GM18951 (cell line): ENCODE data around the gene SPPL2C.

Experiments
- POLR2A ChIP-seq: IDR thresholded peaks from 4 replicates; pipeline ENCODE4 v1.6.1; 2011; ENCODE audit warnings: mild to moderate bottlenecking; ENCODE audit not compliant: insufficient read length, insufficient read depth; ENCODE audit errors: extremely low read depth
- in situ Hi-C: fragments of 300-500 bp; cut with MboI; formaldehyde crosslinking; loops from one replicate; pipeline ENCODE4 v1.12.0; 2022; ENCODE audit warnings: low sequenced_read_pairs, mixed read lengths, inconsistent platforms; ENCODE audit not compliant: unreplicated experiment

The SPPL2C gene, protein sequence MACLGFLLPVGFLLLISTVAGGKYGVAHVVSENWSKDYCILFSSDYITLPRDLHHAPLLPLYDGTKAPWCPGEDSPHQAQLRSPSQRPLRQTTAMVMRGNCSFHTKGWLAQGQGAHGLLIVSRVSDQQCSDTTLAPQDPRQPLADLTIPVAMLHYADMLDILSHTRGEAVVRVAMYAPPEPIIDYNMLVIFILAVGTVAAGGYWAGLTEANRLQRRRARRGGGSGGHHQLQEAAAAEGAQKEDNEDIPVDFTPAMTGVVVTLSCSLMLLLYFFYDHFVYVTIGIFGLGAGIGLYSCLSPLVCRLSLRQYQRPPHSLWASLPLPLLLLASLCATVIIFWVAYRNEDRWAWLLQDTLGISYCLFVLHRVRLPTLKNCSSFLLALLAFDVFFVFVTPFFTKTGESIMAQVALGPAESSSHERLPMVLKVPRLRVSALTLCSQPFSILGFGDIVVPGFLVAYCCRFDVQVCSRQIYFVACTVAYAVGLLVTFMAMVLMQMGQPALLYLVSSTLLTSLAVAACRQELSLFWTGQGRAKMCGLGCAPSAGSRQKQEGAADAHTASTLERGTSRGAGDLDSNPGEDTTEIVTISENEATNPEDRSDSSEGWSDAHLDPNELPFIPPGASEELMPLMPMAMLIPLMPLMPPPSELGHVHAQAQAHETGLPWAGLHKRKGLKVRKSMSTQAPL

DNA sequence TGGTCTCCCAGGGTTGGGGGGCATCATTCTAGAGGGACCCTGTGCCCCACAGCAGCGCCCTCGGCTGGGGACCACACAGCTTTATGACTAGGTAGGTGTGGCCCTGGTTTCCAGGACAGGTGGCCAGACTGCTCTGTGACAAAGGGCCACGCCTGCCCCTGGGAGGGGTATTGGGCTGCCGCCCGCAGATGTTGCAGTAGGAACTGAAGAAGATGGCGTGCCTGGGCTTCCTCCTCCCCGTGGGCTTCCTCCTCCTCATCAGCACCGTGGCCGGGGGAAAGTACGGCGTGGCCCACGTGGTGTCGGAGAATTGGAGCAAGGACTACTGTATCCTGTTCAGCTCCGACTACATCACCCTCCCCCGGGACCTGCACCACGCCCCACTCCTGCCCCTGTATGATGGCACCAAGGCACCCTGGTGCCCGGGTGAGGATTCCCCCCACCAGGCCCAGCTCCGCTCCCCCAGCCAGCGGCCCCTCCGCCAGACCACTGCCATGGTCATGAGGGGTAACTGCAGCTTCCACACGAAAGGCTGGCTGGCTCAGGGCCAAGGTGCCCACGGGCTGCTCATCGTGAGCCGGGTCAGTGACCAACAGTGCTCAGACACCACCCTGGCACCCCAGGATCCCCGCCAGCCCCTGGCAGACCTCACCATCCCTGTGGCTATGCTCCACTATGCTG, at the start of gene SPPL2C:
Gene SPPL2C, plus strand, starts transcription at position 187 of the 681 bp plus-strand sequence. Its CDS starts 26 bp downstream, at position 213.
- no peak for TF ChIP-seq POLR2A
- in situ Hi-C loops: no loop called here

GRCh38 chr17:45800816-45801215, 43.9 kb upstream of the SPPL2C start:
- in situ Hi-C loops: no loop called here
- TF ChIP-seq POLR2A: no peak

- in situ Hi-C loops: no loop called here
Measured at GRCh38 chr17:45801421-45801820, 43.3 kb upstream of the SPPL2C start.

GRCh38 chr17:45808845-45809244, 35.8 kb upstream of the SPPL2C start:
- in situ Hi-C loops: no loop called here
- no peak for TF ChIP-seq POLR2A

More at GRCh38 chr17:45801421-45801820, 43.3 kb upstream of the SPPL2C start:
- no peak for TF ChIP-seq POLR2A

DNA sequence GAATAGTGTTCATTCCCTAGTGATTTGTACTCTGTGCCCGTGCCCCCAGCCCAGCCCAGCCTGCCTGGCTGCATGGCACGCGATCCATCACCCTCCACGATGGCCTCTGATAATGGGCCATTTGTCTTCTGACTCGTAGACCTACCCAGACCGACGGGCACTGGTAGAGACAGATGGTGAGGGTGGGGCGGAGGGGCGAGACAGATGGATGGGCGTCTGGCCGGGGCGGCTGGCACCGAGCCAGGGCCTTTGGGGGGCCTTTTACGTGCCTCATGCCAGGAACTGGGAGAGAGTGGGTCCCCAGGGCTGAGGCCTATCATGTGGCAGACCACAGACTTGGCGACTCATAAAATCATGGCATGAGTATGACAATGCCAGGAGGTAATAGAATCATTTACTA, 35.2 kb upstream of the SPPL2C start:
- no peak for TF ChIP-seq POLR2A
- in situ Hi-C loops: no loop called here

DNA sequence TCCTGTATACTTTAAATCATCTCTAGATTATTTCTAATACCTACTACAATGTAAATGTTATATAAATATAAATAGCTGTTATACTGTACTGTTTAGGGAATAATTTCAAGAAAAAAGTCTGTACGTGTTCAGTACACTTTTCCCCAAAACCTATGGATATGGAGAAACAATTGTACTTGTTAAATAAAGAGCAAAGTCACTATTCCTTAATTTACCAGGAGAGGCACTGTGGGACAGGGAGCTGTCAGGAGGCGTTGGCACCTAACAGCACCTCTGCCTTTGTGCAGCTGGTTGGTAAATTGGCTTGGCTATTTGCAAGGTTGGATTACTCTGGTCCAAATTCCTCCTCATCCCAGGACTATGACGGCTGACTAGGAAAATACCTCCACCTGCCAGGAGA, 32.6 kb upstream of the SPPL2C start:
- TF ChIP-seq POLR2A: no peak
- in situ Hi-C loops: no loop called here

GRCh38 chr17:45813048-45813725, 31.5 kb upstream of the SPPL2C start:
- in situ Hi-C loops: no loop called here
- no peak for TF ChIP-seq POLR2A

- TF ChIP-seq POLR2A: no peak
- in situ Hi-C loops: no loop called here
Measured at GRCh38 chr17:45814622-45815606, 29.8 kb upstream of the SPPL2C start.

DNA sequence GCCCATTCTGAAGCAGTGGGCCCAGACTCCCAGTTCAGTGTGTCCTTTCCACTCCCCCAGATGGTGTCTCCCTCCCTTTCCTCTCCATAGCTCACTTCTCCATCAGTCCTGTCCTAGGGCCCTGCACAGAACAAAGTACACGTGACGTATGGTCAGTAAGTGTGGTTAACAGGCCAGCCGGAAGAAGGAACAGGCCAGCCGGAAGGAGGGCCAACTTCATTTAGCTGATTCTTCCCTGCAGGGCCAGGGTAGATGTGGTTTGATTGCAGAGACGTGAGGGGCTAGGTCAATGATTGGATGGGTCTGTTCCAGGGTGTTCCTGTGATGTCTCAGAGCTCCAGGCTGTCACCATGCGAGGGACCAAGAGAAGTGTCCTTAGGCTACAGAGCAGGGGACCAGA, 28.9 kb upstream of the SPPL2C start:
- in situ Hi-C loops: no loop called here
- no peak for TF ChIP-seq POLR2A

- TF ChIP-seq POLR2A: no peak
- in situ Hi-C loops: no loop called here
Measured at GRCh38 chr17:45818041-45818440, 26.6 kb upstream of the SPPL2C start.

- no peak for TF ChIP-seq POLR2A
Measured at GRCh38 chr17:45818699-45819098, 26.0 kb upstream of the SPPL2C start.

GRCh38 chr17:45819632-45820031, 25.0 kb upstream of the SPPL2C start:
- in situ Hi-C loops: loop anchor here (10.0 kb wide), 1 partner anchor 175 kb away; no protein-coding TSS in a partner anchor
- no peak for TF ChIP-seq POLR2A

More at GRCh38 chr17:45818699-45819098, 26.0 kb upstream of the SPPL2C start:
- in situ Hi-C loops: no loop called here
